Measurements from ENCODE around the gene MAD1L1.

The MAD1L1 gene

GRCh38 chr7:2106924-2107323 is 125.8 kb downstream of the MAD1L1 start:
- Histone ChIP-seq H3K36me3 (ENCODE audit: control insufficient read depth in 2 of 2, insufficient read depth in 1 of 2, low read length in 2 of 2) (no peaks in the 10 kb centered on the region), H3K9me3 (ENCODE audit: control insufficient read depth, insufficient read depth, low read depth, low read length) (no peaks in the 10 kb centered on the region), H3K27ac (ENCODE audit: extremely low read depth, low read depth, low read length) (no peak overlapping the region), H3K4me1 (ENCODE audit: control insufficient read depth, insufficient read depth, low read length) (no peaks in the 10 kb centered on the region), H3K4me3 (ENCODE audit: low read depth, low read length) (no peak overlapping the region)
- CTCF ChIA-PET: no interaction called here
- no peak for TF ChIP-seq SETDB1 (IDR thresholded peaks at IDR 0.05; ENCODE audit: insufficient read length, low read length)
- POLR2A ChIA-PET: interaction anchor here (0.7 kb wide), 1 partner anchor 92 kb away, joined by 3 read pairs; no protein-coding TSS in a partner anchor

DNA sequence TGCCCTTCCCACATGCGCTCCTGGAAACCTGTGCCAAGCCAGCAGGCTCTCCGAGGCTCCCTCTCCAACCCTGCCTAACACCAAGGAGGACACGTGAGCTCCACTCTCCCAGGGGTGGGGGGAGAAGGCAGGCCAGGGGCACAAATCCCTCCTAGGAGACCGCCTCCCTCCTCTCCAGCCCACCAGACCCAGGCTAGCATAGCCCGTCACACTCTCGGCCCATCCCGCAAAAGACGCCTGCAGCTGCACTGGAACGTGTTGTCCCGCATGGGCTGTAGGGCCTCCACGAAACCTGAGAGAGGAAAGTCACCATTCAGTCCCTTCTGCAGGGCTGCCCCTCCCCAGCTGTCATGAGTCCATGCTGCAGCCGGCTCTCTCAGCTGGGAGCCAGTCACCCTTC is 126.3 kb downstream of the MAD1L1 start:
- TF ChIP-seq ZNF324 (tag by site-specific recombination; IDR thresholded peaks at IDR 0.05) (no peak), ZNF138 (tag by site-specific recombination; IDR thresholded peaks at IDR 0.05; ENCODE audit: borderline replicate concordance) (no peak), ZNF112 (tag by site-specific recombination; IDR thresholded peaks at IDR 0.05) (no peak), ZNF391 (tag by site-specific recombination; IDR thresholded peaks at IDR 0.05; ENCODE audit: borderline replicate concordance, low read depth) (no peak), ZBTB8A (tag by site-specific recombination; IDR thresholded peaks at IDR 0.05) (no peak), ZNF561 (tag by site-specific recombination; IDR thresholded peaks at IDR 0.05; ENCODE audit: borderline replicate concordance) (no peak), SP7 (tag by site-specific recombination; IDR thresholded peaks at IDR 0.05) (no peak), AEBP2 (tag by site-specific recombination; IDR thresholded peaks at IDR 0.05; ENCODE audit: borderline replicate concordance) (no peak)
- TF ChIP-seq, protein P1, sequence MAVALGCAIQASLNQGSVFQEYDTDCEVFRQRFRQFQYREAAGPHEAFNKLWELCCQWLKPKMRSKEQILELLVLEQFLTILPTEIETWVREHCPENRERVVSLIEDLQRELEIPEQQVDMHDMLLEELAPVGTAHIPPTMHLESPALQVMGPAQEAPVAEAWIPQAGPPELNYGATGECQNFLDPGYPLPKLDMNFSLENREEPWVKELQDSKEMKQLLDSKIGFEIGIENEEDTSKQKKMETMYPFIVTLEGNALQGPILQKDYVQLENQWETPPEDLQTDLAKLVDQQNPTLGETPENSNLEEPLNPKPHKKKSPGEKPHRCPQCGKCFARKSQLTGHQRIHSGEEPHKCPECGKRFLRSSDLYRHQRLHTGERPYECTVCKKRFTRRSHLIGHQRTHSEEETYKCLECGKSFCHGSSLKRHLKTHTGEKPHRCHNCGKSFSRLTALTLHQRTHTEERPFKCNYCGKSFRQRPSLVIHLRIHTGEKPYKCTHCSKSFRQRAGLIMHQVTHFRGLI (tag by site-specific recombination; IDR thresholded peaks at IDR 0.05): no peak
- Histone ChIP-seq H3K27ac (ENCODE audit: extremely low read depth, low read depth, low read length) (no peak overlapping the region), H3K36me3 (ENCODE audit: control insufficient read depth in 2 of 2, insufficient read depth in 1 of 2, low read length in 2 of 2) (no peaks in the 10 kb centered on the region), H3K4me1 (ENCODE audit: control insufficient read depth, insufficient read depth, low read length) (no peaks in the 10 kb centered on the region), H3K9me3 (ENCODE audit: control insufficient read depth, insufficient read depth, low read depth, low read length) (no peaks in the 10 kb centered on the region), H3K4me3 (ENCODE audit: low read depth, low read length) (no peak overlapping the region)
- ChIA-PET CTCF (no interaction called here), POLR2A (interaction anchor here (0.7 kb wide), 1 partner anchor 92 kb away, joined by 3 read pairs; no protein-coding TSS in a partner anchor)

DNA sequence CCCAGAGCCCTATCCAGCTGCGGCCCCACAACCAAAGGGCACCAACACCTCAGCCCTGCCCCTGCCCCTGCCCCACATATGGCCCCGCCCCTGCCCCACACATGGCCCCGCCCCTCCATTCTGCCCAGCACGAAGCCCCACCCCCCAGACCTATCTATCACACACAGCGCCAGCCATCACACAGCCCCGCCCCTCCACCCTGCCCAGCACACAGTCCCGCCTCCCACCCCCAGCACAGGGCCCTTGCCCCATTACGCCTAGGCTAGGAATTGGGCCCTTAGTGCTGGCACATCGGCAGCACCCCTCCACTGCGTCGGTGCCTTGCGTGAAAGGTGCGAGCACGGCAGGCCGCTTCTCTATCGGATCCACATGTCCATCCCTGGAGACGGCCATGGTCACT is 126.8 kb downstream of the MAD1L1 start:
- ChIA-PET CTCF (no interaction called here), POLR2A (no interaction called here)
- H3K27ac ChIP-seq (ENCODE audit: extremely low read depth, low read depth, low read length): no peak overlapping the region
- H3K9me3 ChIP-seq (ENCODE audit: control insufficient read depth, insufficient read depth, low read depth, low read length): no peaks in the 10 kb centered on the region
- H3K4me1 ChIP-seq (ENCODE audit: control insufficient read depth, insufficient read depth, low read length): no peaks in the 10 kb centered on the region
- H3K36me3 ChIP-seq (ENCODE audit: control insufficient read depth in 2 of 2, insufficient read depth in 1 of 2, low read length in 2 of 2): no peaks in the 10 kb centered on the region
- H3K4me3 ChIP-seq (ENCODE audit: low read depth, low read length): no peak overlapping the region
- TF ChIP-seq, protein P1 (tag by site-specific recombination; IDR thresholded peaks at IDR 0.05): no peak
- TF ChIP-seq KLF9 (tag by site-specific recombination; IDR thresholded peaks at IDR 0.05; ENCODE audit: low read depth) (no peak), ZNF544 (tag by site-specific recombination; IDR thresholded peaks at IDR 0.05) (no peak), ZNF664 (tag by site-specific recombination; IDR thresholded peaks at IDR 0.05) (no peak), ZNF555 (tag by site-specific recombination; conservative IDR thresholded peaks at IDR 0.05) (no peak), ZNF311 (tag by site-specific recombination; IDR thresholded peaks at IDR 0.05; ENCODE audit: borderline replicate concordance) (no peak), ZBTB48 (tag by site-specific recombination; IDR thresholded peaks at IDR 0.05) (no peak), ZNF660 (tag by site-specific recombination; IDR thresholded peaks at IDR 0.05) (no peak), SP2 (tag by site-specific recombination; IDR thresholded peaks at IDR 0.05) (no peak), ZFP69B (tag by site-specific recombination; IDR thresholded peaks at IDR 0.05) (no peak)
- TF ChIP-seq, protein P2, sequence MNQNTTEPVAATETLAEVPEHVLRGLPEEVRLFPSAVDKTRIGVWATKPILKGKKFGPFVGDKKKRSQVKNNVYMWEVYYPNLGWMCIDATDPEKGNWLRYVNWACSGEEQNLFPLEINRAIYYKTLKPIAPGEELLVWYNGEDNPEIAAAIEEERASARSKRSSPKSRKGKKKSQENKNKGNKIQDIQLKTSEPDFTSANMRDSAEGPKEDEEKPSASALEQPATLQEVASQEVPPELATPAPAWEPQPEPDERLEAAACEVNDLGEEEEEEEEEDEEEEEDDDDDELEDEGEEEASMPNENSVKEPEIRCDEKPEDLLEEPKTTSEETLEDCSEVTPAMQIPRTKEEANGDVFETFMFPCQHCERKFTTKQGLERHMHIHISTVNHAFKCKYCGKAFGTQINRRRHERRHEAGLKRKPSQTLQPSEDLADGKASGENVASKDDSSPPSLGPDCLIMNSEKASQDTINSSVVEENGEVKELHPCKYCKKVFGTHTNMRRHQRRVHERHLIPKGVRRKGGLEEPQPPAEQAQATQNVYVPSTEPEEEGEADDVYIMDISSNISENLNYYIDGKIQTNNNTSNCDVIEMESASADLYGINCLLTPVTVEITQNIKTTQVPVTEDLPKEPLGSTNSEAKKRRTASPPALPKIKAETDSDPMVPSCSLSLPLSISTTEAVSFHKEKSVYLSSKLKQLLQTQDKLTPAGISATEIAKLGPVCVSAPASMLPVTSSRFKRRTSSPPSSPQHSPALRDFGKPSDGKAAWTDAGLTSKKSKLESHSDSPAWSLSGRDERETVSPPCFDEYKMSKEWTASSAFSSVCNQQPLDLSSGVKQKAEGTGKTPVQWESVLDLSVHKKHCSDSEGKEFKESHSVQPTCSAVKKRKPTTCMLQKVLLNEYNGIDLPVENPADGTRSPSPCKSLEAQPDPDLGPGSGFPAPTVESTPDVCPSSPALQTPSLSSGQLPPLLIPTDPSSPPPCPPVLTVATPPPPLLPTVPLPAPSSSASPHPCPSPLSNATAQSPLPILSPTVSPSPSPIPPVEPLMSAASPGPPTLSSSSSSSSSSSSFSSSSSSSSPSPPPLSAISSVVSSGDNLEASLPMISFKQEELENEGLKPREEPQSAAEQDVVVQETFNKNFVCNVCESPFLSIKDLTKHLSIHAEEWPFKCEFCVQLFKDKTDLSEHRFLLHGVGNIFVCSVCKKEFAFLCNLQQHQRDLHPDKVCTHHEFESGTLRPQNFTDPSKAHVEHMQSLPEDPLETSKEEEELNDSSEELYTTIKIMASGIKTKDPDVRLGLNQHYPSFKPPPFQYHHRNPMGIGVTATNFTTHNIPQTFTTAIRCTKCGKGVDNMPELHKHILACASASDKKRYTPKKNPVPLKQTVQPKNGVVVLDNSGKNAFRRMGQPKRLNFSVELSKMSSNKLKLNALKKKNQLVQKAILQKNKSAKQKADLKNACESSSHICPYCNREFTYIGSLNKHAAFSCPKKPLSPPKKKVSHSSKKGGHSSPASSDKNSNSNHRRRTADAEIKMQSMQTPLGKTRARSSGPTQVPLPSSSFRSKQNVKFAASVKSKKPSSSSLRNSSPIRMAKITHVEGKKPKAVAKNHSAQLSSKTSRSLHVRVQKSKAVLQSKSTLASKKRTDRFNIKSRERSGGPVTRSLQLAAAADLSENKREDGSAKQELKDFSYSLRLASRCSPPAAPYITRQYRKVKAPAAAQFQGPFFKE (tag by site-specific recombination; IDR thresholded peaks at IDR 0.05; ENCODE audit: borderline replicate concordance): no peak

All from HEK293 (cell line).